Stimulated activated naive CD8-positive, alpha-beta T cell treated with anti-CD3 and anti-CD28 coated beads, Interleukin-15, amount 100 ng/mL, for 72 hours (primary cell): ENCODE results near the gene NANOS2.

ENCODE experiments used
- ATAC-seq: fragments of 150-1000 bp; cut with Tn5 transposase; 2 replicates; pipeline ENCODE4 v1.10.0; 2021; ENCODE audit warnings: mild to moderate bottlenecking, moderate library complexity
- DNase-seq, 2 donors: peaks; one replicate each; pipeline ENCODE4 v3.0.0; 2021 to 2022
- H3K27ac Mint-ChIP-seq, 2 donors: one replicate each; pipeline ENCODE4 v1.8.0; 2022; ENCODE audit warnings: mild to moderate bottlenecking in 2 of 2, mixed read lengths in 2 of 2, moderate library complexity in 2 of 2
- H3K27me3 Mint-ChIP-seq: one replicate; pipeline ENCODE4 v1.8.0; 2022; ENCODE audit warnings: mixed read lengths
- H3K4me1 Mint-ChIP-seq: one replicate; pipeline ENCODE4 v1.8.0; 2022; ENCODE audit warnings: mild to moderate bottlenecking, mixed read lengths
- H3K4me3 Mint-ChIP-seq, 2 donors: one replicate each; pipeline ENCODE4 v1.8.0; 2022; ENCODE audit warnings: mild to moderate bottlenecking in 2 of 2, mixed read lengths in 2 of 2, moderate library complexity in 1 of 2
- H3K9me3 Mint-ChIP-seq, 2 donors: one replicate each; pipeline ENCODE4 v1.8.0; 2022; ENCODE audit warnings: mixed read lengths in 2 of 2

The NANOS2 gene

GRCh38 chr19:45913874-45914830, at the start of gene NANOS2:
NANOS2 (minus strand) TSS chr19:45914778; CDS start chr19:45914693, 85 bp downstream.
- ATAC-seq, result no peak
- H3K4me3 Mint-ChIP-seq, result no peak within 1 kb of the TSS
- H3K4me1 Mint-ChIP-seq, result peaks cover 20% of the 10 kb centered on the region
- no peak for DNase-seq
- H3K27me3 Mint-ChIP-seq, result peaks cover 63% of the 10 kb centered on the region
- no peak within 1 kb of the TSS for H3K27ac Mint-ChIP-seq
- no peaks in the 10 kb centered on the region for H3K9me3 Mint-ChIP-seq

- Mint-ChIP-seq H3K27me3 (peaks cover 65% of the 10 kb centered on the region), H3K27ac (no peak overlapping the region), H3K9me3 (no peaks in the 10 kb centered on the region), H3K4me1 (no peaks in the 10 kb centered on the region), H3K4me3 (no peak overlapping the region)
- DNase-seq, result no peak
- ATAC-seq, result no peak
Observed at GRCh38 chr19:45962021-45962420, 47.4 kb upstream of the NANOS2 start.

- ATAC-seq (no peak), DNase-seq (no peak)
- H3K27ac Mint-ChIP-seq, result no peak overlapping the region
- peaks cover 62% of the 10 kb centered on the region for H3K27me3 Mint-ChIP-seq
- no peaks in the 10 kb centered on the region for H3K9me3 Mint-ChIP-seq
- H3K4me3 Mint-ChIP-seq, result no peak overlapping the region
- H3K4me1 Mint-ChIP-seq, result no peaks in the 10 kb centered on the region
Observed at GRCh38 chr19:45960595-45961235, 46.1 kb upstream of the NANOS2 start.

GRCh38 chr19:45959517-45960025, 45.0 kb upstream of the NANOS2 start:
- Mint-ChIP-seq H3K4me1 (no peaks in the 10 kb centered on the region), H3K27me3 (peaks cover 62% of the 10 kb centered on the region), H3K4me3 (no peak overlapping the region), H3K27ac (no peak overlapping the region), H3K9me3 (no peaks in the 10 kb centered on the region)
- ATAC-seq (no peak), DNase-seq (no peak)

- DNase-seq (no peak), ATAC-seq (no peak)
- no peak overlapping the region for H3K4me3 Mint-ChIP-seq
- no peaks in the 10 kb centered on the region for H3K4me1 Mint-ChIP-seq
- H3K27me3 Mint-ChIP-seq, result peaks cover 67% of the 10 kb centered on the region
- H3K27ac Mint-ChIP-seq, result no peak overlapping the region
- H3K9me3 Mint-ChIP-seq, result no peaks in the 10 kb centered on the region
Observed at GRCh38 chr19:45958769-45959516, 44.4 kb upstream of the NANOS2 start.

GRCh38 chr19:45958320-45958719, 43.7 kb upstream of the NANOS2 start:
- H3K9me3 Mint-ChIP-seq, result peaks cover 1 to 3% of the 10 kb centered on the region in 2 donors
- DNase-seq, result no peak
- no peak overlapping the region for H3K4me3 Mint-ChIP-seq
- H3K4me1 Mint-ChIP-seq, result peaks cover 1% of the 10 kb centered on the region
- peaks cover 62% of the 10 kb centered on the region for H3K27me3 Mint-ChIP-seq
- no peak overlapping the region for H3K27ac Mint-ChIP-seq
- ATAC-seq, result no peak

GRCh38 chr19:45955905-45956608, 41.5 kb upstream of the NANOS2 start:
- Mint-ChIP-seq H3K27me3 (peaks cover 46% of the 10 kb centered on the region), H3K4me3 (no peak overlapping the region), H3K4me1 (peaks cover 11% of the 10 kb centered on the region), H3K9me3 (peaks cover 5 to 6% of the 10 kb centered on the region in 2 donors), H3K27ac (no peak overlapping the region)
- no peak for DNase-seq
- ATAC-seq, result no peak

GRCh38 chr19:45954156-45954555, 39.6 kb upstream of the NANOS2 start:
- no peak for DNase-seq
- H3K4me1 Mint-ChIP-seq, result peaks cover 11% of the 10 kb centered on the region
- no peak for ATAC-seq
- H3K4me3 Mint-ChIP-seq, result no peak overlapping the region
- peaks cover 36% of the 10 kb centered on the region for H3K27me3 Mint-ChIP-seq
- H3K9me3 Mint-ChIP-seq, result peaks cover 5 to 6% of the 10 kb centered on the region in 2 donors
- H3K27ac Mint-ChIP-seq, result no peak overlapping the region

GRCh38 chr19:45953676-45954075, 39.1 kb upstream of the NANOS2 start:
- DNase-seq, result no peak
- Mint-ChIP-seq H3K27me3 (peaks cover 36% of the 10 kb centered on the region), H3K4me3 (peak overlapping the region in 1 of 2 donors; percentile 83)

GRCh38 chr19:45952686-45953505, 38.3 kb upstream of the NANOS2 start:
- ATAC-seq (peak; percentile 80), DNase-seq (peak; percentile 52 to 66)
- peaks cover 30% of the 10 kb centered on the region for H3K27me3 Mint-ChIP-seq
- H3K9me3 Mint-ChIP-seq, result peaks cover 5 to 6% of the 10 kb centered on the region in 2 donors
- H3K27ac Mint-ChIP-seq, result peak overlapping the region in 1 of 2 donors; percentile 79
- peaks cover 11% of the 10 kb centered on the region for H3K4me1 Mint-ChIP-seq
- peak overlapping the region; percentile 83 to 94 for H3K4me3 Mint-ChIP-seq

More at GRCh38 chr19:45953676-45954075, 39.1 kb upstream of the NANOS2 start:
- Mint-ChIP-seq H3K27ac (no peak overlapping the region), H3K9me3 (peaks cover 5 to 6% of the 10 kb centered on the region in 2 donors), H3K4me1 (peaks cover 11% of the 10 kb centered on the region)
- no peak for ATAC-seq

- Mint-ChIP-seq H3K27me3 (peaks cover 31% of the 10 kb centered on the region), H3K4me3 (peak overlapping the region; percentile 83 to 94), H3K27ac (no peak overlapping the region), H3K9me3 (peaks cover 5 to 6% of the 10 kb centered on the region in 2 donors), H3K4me1 (peaks cover 11% of the 10 kb centered on the region)
- DNase-seq, result no peak
- peak; percentile 6 for ATAC-seq
Observed at GRCh38 chr19:45952341-45952685, 37.7 kb upstream of the NANOS2 start.

GRCh38 chr19:45947926-45948325, 33.3 kb upstream of the NANOS2 start:
- H3K4me1 Mint-ChIP-seq, result peaks cover 6% of the 10 kb centered on the region
- ATAC-seq (no peak), DNase-seq (no peak)
- H3K27ac Mint-ChIP-seq, result no peak overlapping the region
- H3K9me3 Mint-ChIP-seq, result no peaks in the 10 kb centered on the region
- no peak overlapping the region for H3K4me3 Mint-ChIP-seq
- H3K27me3 Mint-ChIP-seq, result peaks cover 30% of the 10 kb centered on the region

GRCh38 chr19:45940515-45940805, 25.9 kb upstream of the NANOS2 start:
- Mint-ChIP-seq H3K4me3 (no peak overlapping the region), H3K27ac (no peak overlapping the region), H3K4me1 (peaks cover 7% of the 10 kb centered on the region), H3K9me3 (peaks cover 0 to 10% of the 10 kb centered on the region in 2 donors), H3K27me3 (peaks cover 57% of the 10 kb centered on the region)
- no peak for DNase-seq
- ATAC-seq, result no peak

GRCh38 chr19:45939792-45940514, 25.4 kb upstream of the NANOS2 start:
- DNase-seq (no peak), ATAC-seq (no peak)
- Mint-ChIP-seq H3K4me1 (peaks cover 7% of the 10 kb centered on the region), H3K27ac (no peak overlapping the region), H3K4me3 (no peak overlapping the region), H3K9me3 (peaks cover 0 to 10% of the 10 kb centered on the region in 2 donors), H3K27me3 (peaks cover 62% of the 10 kb centered on the region)
